Stomach smooth muscle (tissue), 2 donors: ENCODE data around the gene FHIT.

Source experiments
- H3K27ac ChIP-seq: one replicate; pipeline ENCODE4 v1.7.0; 2013; ENCODE audit warnings: mild to moderate bottlenecking, low read length, inconsistent platforms
- H3K27me3 ChIP-seq, 2 donors: one replicate each; pipeline ENCODE4 v1.7.0; 2013; ENCODE audit warnings: low read length in 2 of 2; ENCODE audit not compliant: insufficient read depth in 2 of 2, control insufficient read depth in 1 of 2
- H3K36me3 ChIP-seq, 2 donors: one replicate each; pipeline ENCODE4 v1.7.0; 2013; ENCODE audit warnings: low read length in 2 of 2; ENCODE audit not compliant: control insufficient read depth in 2 of 2, insufficient read depth in 2 of 2
- H3K4me1 ChIP-seq: one replicate; pipeline ENCODE4 v1.7.0; 2013; ENCODE audit warnings: low read length; ENCODE audit not compliant: control insufficient read depth, insufficient read depth
- H3K4me3 ChIP-seq, 2 donors: one replicate each; pipeline ENCODE4 v1.7.0; 2013; ENCODE audit warnings: low read length in 2 of 2
- H3K9ac ChIP-seq, 2 donors: one replicate each; pipeline ENCODE4 v1.7.0; 2013; ENCODE audit warnings: low read length in 2 of 2, mild to moderate bottlenecking in 1 of 2
- H3K9me3 ChIP-seq, 2 donors: one replicate each; pipeline ENCODE4 v1.7.0; 2013; ENCODE audit warnings: low read length in 2 of 2; ENCODE audit not compliant: control insufficient read depth in 2 of 2
- donor health status: healthy.
- donor health status: Pancreatic carcinoma.

FHIT gene

GRCh38 chr3:60475096-60475495 lies 776.2 kb downstream of the FHIT start:
- H3K36me3 ChIP-seq, result no peaks in the 10 kb centered on the region
- no peak overlapping the region for H3K4me3 ChIP-seq
- no peak overlapping the region for H3K27ac ChIP-seq
- H3K9me3 ChIP-seq, result no peaks in the 10 kb centered on the region
- no peaks in the 10 kb centered on the region for H3K4me1 ChIP-seq
- H3K9ac ChIP-seq, result no peak overlapping the region
- H3K27me3 ChIP-seq, result no peaks in the 10 kb centered on the region

- Histone ChIP-seq H3K27ac (no peak overlapping the region), H3K36me3 (no peaks in the 10 kb centered on the region), H3K27me3 (no peaks in the 10 kb centered on the region), H3K9ac (no peak overlapping the region), H3K4me3 (no peak overlapping the region), H3K9me3 (no peaks in the 10 kb centered on the region), H3K4me1 (no peaks in the 10 kb centered on the region)
Observed at GRCh38 chr3:60469481-60469880, 781.8 kb downstream of the FHIT start.

GRCh38 chr3:60463685-60464084 lies 787.6 kb downstream of the FHIT start:
- no peaks in the 10 kb centered on the region for H3K27me3 ChIP-seq
- H3K27ac ChIP-seq, result no peak overlapping the region
- no peaks in the 10 kb centered on the region for H3K36me3 ChIP-seq
- H3K9me3 ChIP-seq, result no peaks in the 10 kb centered on the region
- H3K4me1 ChIP-seq, result no peaks in the 10 kb centered on the region
- no peak overlapping the region for H3K4me3 ChIP-seq
- H3K9ac ChIP-seq, result no peak overlapping the region

GRCh38 chr3:60461267-60461666 lies 790.0 kb downstream of the FHIT start:
- H3K27me3 ChIP-seq, result no peaks in the 10 kb centered on the region
- no peaks in the 10 kb centered on the region for H3K36me3 ChIP-seq
- H3K4me3 ChIP-seq, result no peak overlapping the region

DNA sequence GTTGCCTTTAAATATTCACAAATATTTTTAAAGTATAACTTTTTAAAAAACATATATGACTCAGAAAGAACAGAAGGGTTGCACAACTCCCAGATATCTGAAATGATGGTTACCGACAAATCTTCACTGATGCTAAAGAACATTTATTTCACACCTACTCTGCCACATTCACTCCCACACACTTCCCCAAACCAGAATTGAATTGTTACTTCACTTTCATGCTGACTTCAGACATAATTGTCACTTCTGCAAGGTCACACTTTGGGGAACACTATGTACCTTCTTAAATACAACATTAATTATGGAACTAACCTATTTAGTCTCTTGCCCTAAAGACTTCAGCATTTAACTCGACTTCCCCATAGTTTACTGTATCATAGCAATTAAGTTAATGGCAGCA lies 795.1 kb downstream of the FHIT start:
- H3K4me1 ChIP-seq, result no peaks in the 10 kb centered on the region
- H3K27me3 ChIP-seq, result no peaks in the 10 kb centered on the region
- H3K27ac ChIP-seq, result no peak overlapping the region
- H3K4me3 ChIP-seq, result no peak overlapping the region
- H3K36me3 ChIP-seq, result no peaks in the 10 kb centered on the region
- no peak overlapping the region for H3K9ac ChIP-seq
- H3K9me3 ChIP-seq, result no peaks in the 10 kb centered on the region

More at GRCh38 chr3:60461267-60461666, 790.0 kb downstream of the FHIT start:
- H3K4me1 ChIP-seq, result no peaks in the 10 kb centered on the region
- no peaks in the 10 kb centered on the region for H3K9me3 ChIP-seq
- no peak overlapping the region for H3K27ac ChIP-seq
- H3K9ac ChIP-seq, result no peak overlapping the region

DNA sequence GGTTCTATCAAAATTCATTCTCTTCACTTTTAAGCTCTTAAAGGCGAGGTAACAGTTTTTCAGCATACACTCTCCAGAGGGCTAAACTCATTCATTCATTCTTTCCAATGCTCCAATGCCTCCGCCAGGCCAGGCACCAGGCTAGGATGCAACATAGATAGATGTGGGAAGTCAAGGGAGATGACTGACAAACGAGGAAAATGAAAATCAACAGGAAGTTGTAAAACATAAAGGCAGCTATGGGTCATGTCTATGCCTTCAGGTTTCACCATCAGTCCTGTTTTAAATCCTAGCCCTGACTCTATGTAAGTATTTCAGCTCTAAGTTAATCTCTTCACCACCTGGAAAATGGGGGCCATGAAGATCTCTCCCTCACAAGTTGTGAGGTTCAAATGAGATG lies 797.9 kb downstream of the FHIT start:
- Histone ChIP-seq H3K27me3 (no peaks in the 10 kb centered on the region), H3K4me3 (no peak overlapping the region), H3K9ac (no peak overlapping the region), H3K36me3 (no peaks in the 10 kb centered on the region), H3K27ac (no peak overlapping the region), H3K4me1 (no peaks in the 10 kb centered on the region), H3K9me3 (no peaks in the 10 kb centered on the region)

DNA sequence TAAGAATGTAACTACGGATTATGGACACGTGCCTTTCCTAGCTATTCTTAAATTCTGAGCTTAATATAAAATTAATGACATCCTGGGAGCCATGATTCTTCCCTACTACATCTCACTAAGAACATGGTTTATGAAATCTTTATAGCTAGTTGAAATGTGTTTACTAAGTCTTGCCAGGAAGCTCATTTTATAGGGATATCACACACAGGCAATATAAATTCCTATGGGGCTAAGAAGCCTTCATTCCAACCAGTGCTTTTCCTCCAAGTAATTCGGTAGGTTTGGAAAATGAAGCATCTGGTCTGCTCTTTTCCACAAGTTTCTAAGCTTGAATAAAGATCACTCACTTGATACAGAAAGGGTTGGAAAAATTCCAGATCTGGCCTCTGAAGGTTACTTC lies 802.6 kb downstream of the FHIT start:
- Histone ChIP-seq H3K4me1 (no peaks in the 10 kb centered on the region), H3K36me3 (no peaks in the 10 kb centered on the region), H3K4me3 (no peak overlapping the region), H3K27ac (no peak overlapping the region), H3K27me3 (no peaks in the 10 kb centered on the region), H3K9me3 (no peaks in the 10 kb centered on the region), H3K9ac (no peak overlapping the region)

GRCh38 chr3:60445446-60445845 lies 805.8 kb downstream of the FHIT start:
- no peaks in the 10 kb centered on the region for H3K4me1 ChIP-seq

GRCh38 chr3:60444898-60445437 lies 806.3 kb downstream of the FHIT start:
- no peak overlapping the region for H3K27ac ChIP-seq
- no peaks in the 10 kb centered on the region for H3K27me3 ChIP-seq
- H3K9ac ChIP-seq, result no peak overlapping the region
- no peaks in the 10 kb centered on the region for H3K9me3 ChIP-seq
- H3K36me3 ChIP-seq, result no peaks in the 10 kb centered on the region
- H3K4me3 ChIP-seq, result no peak overlapping the region
- no peaks in the 10 kb centered on the region for H3K4me1 ChIP-seq

More at GRCh38 chr3:60445446-60445845, 805.8 kb downstream of the FHIT start:
- Histone ChIP-seq H3K36me3 (no peaks in the 10 kb centered on the region), H3K27me3 (no peaks in the 10 kb centered on the region), H3K4me3 (no peak overlapping the region), H3K9ac (no peak overlapping the region), H3K9me3 (no peaks in the 10 kb centered on the region), H3K27ac (no peak overlapping the region)

DNA sequence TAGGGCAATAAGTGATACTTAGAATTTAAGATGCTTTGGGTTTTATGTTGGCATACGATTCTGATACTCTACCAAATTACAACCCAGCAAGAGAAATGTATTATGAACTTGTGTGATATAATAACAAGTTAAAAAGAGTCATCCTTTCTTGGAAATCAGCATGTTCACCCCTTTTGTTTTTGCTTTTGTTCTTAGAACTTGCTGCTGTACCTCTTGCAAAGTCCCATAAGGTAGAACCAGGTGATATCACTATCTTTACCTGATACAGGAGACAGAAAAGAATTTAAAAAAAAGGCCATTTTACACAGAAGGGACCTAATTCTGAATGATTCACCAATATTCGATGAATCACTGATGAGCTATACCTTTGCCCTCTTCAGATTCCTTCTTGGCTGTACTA lies 810.4 kb downstream of the FHIT start:
- no peak overlapping the region for H3K27ac ChIP-seq
- no peaks in the 10 kb centered on the region for H3K36me3 ChIP-seq
- no peaks in the 10 kb centered on the region for H3K9me3 ChIP-seq
- H3K4me1 ChIP-seq, result no peaks in the 10 kb centered on the region
- H3K4me3 ChIP-seq, result no peak overlapping the region
- no peaks in the 10 kb centered on the region for H3K27me3 ChIP-seq
- H3K9ac ChIP-seq, result no peak overlapping the region

- Histone ChIP-seq H3K9ac (no peak overlapping the region), H3K36me3 (no peaks in the 10 kb centered on the region), H3K27ac (no peak overlapping the region), H3K4me3 (no peak overlapping the region), H3K27me3 (no peaks in the 10 kb centered on the region), H3K9me3 (no peaks in the 10 kb centered on the region), H3K4me1 (no peaks in the 10 kb centered on the region)
Observed at GRCh38 chr3:60435941-60436650, 815.2 kb downstream of the FHIT start.
